Measurements from ENCODE around the gene DCLK2.

Gene DCLK2

DNA sequence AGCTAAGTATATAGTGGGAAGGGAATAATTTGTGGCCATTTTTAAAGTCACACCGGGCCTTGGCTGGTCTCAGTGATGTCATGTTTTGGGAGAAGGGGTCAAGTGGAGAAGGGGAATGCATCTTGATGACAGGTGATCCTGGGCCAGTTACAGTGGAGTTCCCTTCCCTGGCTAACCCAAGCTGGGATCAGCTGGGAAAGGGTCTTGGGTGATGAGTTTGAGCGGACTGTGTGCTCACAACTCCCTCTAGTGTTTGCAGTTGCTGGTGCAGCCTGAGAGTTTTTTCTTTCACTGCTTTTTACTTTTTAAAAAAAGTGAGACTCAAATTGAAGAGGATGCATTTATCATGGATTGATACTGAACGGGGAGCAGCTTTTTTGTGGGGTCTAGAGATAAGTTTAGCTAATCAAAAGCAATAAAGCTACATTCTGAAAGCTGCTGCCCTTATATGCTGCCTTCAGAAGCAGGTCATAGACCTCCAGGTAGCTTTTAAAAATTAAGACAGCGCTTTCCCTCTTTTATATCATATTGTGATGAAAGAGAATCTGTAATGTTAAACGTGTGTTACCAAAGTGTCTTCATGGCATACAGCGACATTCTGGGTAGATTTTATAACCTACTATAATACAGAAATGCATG, 164.7 kb downstream of the DCLK2 start:
- DNase-seq (ENCODE audit: low spot score) = peak; percentile 37

DNA sequence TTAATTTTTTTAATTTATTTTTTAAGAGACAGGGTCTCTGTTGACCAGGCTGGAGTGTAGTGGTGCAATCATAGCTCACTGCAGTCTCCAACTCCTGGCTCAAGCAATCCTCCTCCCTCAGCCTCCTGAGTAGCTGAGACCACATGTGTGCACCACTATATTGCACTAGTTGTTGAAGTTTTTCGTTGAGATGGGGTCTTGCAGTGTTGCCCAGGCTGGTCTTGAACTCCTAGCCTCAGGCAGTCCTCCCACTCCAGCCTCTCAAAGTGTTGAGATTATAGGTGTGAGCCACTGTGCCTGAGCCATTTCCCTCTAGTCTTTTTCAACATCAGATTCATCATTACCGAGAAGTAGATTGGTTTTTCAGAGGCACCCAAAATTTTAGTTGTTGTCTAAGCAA, 165.7 kb downstream of the DCLK2 start:
- DNase-seq (ENCODE audit: low spot score) = no peak

DNA sequence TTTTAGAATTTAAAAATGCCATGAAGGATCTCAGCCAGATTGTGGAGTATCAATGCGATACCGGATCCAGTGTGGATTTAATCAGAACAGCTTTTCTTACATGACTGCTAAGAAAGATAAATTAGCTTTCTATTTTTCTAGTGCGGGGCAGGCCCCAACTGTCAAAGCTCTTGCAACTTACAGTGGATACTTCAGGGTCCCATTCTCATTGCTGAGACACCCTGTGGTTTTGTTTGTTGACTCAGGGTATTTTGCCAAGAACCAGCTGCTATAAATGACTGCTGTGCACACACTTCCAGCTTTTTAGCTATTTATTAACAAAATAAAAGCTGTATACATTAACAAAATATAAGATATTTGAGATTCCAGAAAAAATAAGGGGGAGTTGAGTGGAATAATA, 166.4 kb downstream of the DCLK2 start:
- no peak for DNase-seq (ENCODE audit: low spot score)

DNA sequence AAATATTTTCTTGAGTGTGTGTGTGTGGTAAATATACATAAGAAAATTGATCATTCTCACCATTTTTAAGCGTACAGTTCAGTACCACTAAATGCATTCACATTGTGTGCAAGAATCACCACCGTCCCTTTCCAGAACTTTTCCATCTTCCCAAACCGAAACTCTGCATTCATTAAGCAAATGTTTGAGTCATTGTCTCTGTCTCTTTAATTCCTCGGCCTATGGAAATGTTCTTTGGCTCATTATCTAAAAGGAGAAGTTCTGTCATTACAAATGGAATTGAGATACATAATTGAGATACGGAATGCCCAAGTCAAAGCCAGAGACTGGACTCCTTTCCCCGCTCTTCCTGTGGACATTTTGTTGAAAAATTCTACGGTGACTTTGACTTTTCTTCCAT, 168.9 kb downstream of the DCLK2 start:
- no peak for DNase-seq (ENCODE audit: low spot score)

- DNase-seq (ENCODE audit: low spot score) = no peak
Measured at GRCh38 chr4:150248181-150248580, 169.9 kb downstream of the DCLK2 start.

DNA sequence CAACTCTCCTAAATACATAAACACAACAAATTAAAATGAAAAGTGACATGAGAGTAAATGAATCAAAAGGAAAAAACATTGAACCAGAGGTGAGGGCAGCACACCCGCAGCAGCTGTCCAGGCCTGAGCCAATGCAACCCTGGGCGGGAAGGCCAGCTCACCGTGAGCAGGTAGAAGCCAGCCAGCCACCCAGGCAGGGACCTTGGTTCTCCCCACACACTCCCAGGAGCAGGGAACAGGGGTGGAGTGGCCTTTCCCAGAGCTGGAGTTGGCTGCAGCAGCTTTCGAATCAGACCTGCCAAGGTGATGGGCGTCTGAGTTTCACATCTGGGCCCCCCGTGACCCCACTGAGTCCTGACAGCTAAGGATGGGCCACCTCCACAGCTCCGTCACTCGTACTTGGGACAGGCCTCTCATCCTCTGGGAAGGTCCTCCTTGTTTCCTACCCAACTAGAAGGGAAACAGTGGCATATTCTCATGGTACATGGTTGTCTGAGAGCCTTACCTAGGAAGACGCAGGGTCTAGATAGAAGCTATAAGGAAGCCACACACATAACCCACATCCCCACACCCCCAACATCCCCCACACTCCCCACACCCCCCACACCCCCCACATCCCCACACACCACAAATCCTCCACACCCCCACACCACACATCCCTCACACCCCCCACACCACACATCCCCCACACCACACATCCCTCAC, 172.2 kb downstream of the DCLK2 start:
- DNase-seq (ENCODE audit: low spot score) = no peak

DNA sequence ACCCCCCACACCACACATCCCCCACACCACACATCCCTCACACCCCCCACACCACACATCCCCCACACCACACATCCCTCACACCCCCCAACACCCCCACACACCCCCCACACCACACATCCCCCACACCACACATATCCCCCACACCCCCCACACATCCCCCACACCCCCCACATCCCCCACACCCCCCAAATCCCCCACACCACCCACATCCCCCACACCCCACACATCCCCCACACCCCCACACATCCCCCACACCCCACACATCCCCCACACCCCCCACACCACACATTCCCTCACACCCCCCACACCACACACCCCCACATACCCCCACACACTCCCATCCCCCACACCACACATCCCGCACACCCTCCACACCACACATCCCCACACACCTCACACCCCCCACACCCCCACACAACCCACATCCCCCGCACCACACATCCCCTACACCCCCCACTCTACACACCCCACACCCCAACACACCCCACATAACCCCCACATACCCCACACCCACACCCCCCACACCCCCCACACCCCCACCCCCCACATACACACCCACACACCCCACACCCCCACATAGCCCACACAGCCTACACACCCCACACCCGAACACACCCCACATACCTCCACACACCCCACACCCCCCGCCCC, 172.9 kb downstream of the DCLK2 start:
- no peak for DNase-seq (ENCODE audit: low spot score)

- peak; percentile 42 for DNase-seq (ENCODE audit: low spot score)
Measured at GRCh38 chr4:150251752-150252190, 173.5 kb downstream of the DCLK2 start.

- no peak for DNase-seq (ENCODE audit: low spot score)
Measured at GRCh38 chr4:150252306-150252705, 174.1 kb downstream of the DCLK2 start.

- DNase-seq (ENCODE audit: low spot score) = no peak
Measured at GRCh38 chr4:150252741-150253140, 174.5 kb downstream of the DCLK2 start.

GRCh38 chr4:150253416-150253815, 175.2 kb downstream of the DCLK2 start:
- no peak for DNase-seq (ENCODE audit: low spot score)

- DNase-seq (ENCODE audit: low spot score) = no peak
Measured at GRCh38 chr4:150253965-150254630, 175.9 kb downstream of the DCLK2 start.

GRCh38 chr4:150255610-150256224, 177.5 kb downstream of the DCLK2 start:
- no peak for DNase-seq (ENCODE audit: low spot score)

GRCh38 chr4:150256225-150256620, 178.0 kb downstream of the DCLK2 start:
- no peak for DNase-seq (ENCODE audit: low spot score)

- no peak for DNase-seq (ENCODE audit: low spot score)
Measured at GRCh38 chr4:150256841-150257730, 178.8 kb downstream of the DCLK2 start.

DNA sequence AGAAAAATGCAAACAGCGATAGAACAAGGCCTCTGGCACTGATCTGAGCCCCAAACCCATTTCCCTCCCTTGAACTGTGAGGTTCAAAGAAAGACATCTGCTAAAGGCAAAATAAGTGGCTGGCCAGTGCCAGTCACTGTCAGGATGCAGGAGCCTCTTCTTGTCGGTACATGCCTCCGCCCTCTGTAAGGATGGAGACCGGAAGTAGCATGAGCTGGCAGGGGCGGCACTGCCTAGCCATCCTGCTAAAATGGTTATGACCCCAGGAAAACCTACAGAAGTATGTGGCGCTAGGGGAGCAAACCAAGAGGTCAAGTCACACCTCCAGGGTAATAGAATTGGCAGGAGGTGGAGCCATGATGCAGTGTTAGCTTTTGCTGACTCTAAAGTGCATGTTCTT, 180.3 kb downstream of the DCLK2 start:
- DNase-seq (ENCODE audit: low spot score) = no peak

DNA sequence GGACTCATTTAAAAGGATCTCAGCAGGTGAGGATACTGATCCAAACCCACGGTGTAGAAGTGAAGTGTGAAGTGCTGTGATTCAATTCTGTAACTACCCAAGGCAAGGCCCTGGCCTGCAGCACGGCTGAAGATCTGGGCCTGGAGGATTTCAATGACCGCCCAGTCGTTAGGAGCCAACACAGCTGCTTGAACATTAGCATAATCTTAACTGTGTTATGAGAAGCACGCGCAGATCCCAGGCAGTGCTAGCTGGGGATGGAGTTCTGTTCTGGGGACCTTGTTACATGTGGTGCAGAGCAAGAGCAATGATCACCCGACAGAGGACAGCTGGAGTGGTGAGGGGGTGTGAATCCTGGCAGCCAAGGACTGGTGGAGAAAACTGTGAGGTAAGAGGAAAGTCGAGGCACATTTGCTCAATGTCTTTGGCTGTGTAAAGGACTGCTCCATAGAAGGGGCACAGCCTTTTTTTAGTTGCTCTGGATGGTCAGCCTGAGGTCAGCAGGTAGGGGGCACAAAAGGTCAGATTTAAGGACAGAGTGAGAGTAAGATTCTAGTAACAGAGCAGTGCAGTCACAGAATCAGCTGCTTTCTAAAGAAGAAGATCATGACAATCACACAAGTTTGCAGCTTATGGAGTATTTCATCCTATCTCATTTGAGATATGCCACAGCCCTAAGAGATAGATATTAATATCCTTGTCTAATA, 181.8 kb downstream of the DCLK2 start:
- DNase-seq (ENCODE audit: low spot score) = no peak

DNA sequence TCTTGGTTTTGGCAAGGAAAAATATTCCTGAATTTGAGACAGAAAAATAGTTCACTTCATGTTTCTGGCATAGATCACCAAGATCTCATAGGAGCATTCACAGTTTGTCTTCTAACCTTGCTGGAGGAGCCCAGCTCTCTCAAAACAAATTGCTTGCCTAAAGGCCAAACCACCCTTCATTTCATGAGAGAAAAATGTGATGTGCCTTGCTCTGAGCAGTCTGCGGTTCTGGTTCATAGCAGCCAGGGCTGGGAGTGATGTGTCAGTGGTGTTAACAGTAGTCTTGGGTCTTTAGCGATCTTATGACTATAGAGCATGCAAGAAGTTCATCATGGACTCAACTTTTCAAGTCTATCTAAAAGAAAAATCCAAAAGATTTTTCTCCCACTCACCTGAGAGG, 183.3 kb downstream of the DCLK2 start:
- no peak for DNase-seq (ENCODE audit: low spot score)

DNA sequence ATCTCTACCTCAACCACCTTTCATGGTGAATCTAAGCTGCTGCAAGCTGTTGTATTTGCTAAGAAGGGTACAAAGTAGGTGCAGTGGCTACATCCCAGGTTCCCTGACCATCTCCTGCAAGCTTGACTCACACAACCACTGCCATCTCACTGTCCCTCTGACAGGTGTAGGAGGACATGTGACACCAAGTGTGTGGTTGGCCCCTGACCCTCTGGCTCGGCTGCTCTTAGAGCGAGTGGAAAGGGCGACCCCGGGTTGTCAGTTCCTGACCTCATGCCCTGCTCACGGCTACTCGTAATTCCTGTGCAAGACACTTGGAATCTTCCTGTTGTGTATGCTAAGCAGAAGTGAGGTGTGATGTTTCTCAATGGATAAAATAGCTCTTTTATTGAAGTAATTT, 184.4 kb downstream of the DCLK2 start:
- no peak for DNase-seq (ENCODE audit: low spot score)

DNA sequence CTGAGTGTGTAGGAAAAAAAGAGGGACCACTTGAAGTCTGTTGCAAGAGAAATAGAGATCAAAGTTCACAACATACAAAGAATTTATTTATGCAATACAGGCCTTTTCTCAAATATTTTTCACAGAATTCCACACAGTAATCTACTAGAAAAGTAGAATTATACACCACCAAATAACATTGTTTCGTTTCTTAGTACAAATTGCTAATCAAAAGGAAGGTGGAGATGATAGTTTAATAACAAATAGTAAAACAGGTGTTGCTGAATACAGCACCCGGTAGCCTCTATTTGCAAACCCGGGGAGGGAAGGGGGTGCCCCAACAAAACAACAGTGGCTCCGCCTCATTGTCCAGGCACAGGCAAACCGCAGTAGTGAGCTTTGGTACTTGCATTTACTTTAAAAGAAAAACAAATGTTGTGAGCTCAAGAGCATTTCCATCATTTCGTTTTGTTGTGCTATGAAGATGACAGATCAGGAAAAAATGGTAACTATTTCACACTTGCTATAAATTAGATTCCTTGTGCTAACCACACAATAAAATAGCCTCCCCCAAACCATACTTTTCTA, 186.4 kb downstream of the DCLK2 start:
- no peak for DNase-seq (ENCODE audit: low spot score)

Data from pons (tissue), 1 donor.